Adipocyte (in vitro differentiated cells): ENCODE data around the gene FGF2.

Source experiments
- DNase-seq: peaks from one replicate; pipeline ENCODE4 v3.0.0-alpha.2; 2015; ENCODE audit warnings: low read depth
- H3K27me3 ChIP-seq: replicated peaks from 2 replicates; pipeline ENCODE4 v1.7.0; 2013; ENCODE audit warnings: mild to moderate bottlenecking, low read length, moderate library complexity; ENCODE audit not compliant: control insufficient read depth, insufficient read depth
- H3K36me3 ChIP-seq: 2 replicates; pipeline ENCODE4 v1.7.0; 2013; ENCODE audit warnings: low read length, mild to moderate bottlenecking, moderate library complexity; ENCODE audit not compliant: control insufficient read depth, insufficient read depth, severe bottlenecking
- H3K4me1 ChIP-seq: 2 replicates; pipeline ENCODE4 v1.7.0; 2013; ENCODE audit warnings: mild to moderate bottlenecking, low read length, moderate library complexity; ENCODE audit not compliant: control insufficient read depth, insufficient read depth
- H3K4me3 ChIP-seq: 2 replicates; pipeline ENCODE4 v1.7.0; 2013; ENCODE audit warnings: mild to moderate bottlenecking, low read length, moderate library complexity
- H3K9ac ChIP-seq: 2 replicates; pipeline ENCODE4 v1.7.0; 2013; ENCODE audit warnings: mild to moderate bottlenecking, low read length, moderate library complexity
- H3K9me3 ChIP-seq: 2 replicates; pipeline ENCODE4 v1.7.0; 2013; ENCODE audit warnings: mild to moderate bottlenecking, low read length, moderate library complexity; ENCODE audit not compliant: control insufficient read depth

FGF2 gene

GRCh38 chr4:122815248-122815647, 11.4 kb upstream of the FGF2 start:
- H3K9ac ChIP-seq, result no peak overlapping the region
- H3K36me3 ChIP-seq, result no peaks in the 10 kb centered on the region
- no peak overlapping the region for H3K4me3 ChIP-seq
- H3K27me3 ChIP-seq, result no peaks in the 10 kb centered on the region
- no peaks in the 10 kb centered on the region for H3K9me3 ChIP-seq
- no peak for DNase-seq
- H3K4me1 ChIP-seq, result peaks cover 2% of the 10 kb centered on the region

GRCh38 chr4:122816476-122816875, 10.2 kb upstream of the FGF2 start:
- peaks cover 3% of the 10 kb centered on the region for H3K4me1 ChIP-seq
- no peak overlapping the region for H3K4me3 ChIP-seq
- no peak for DNase-seq
- no peak overlapping the region for H3K9ac ChIP-seq
- no peaks in the 10 kb centered on the region for H3K27me3 ChIP-seq
- H3K9me3 ChIP-seq, result no peaks in the 10 kb centered on the region
- H3K36me3 ChIP-seq, result no peaks in the 10 kb centered on the region

DNA sequence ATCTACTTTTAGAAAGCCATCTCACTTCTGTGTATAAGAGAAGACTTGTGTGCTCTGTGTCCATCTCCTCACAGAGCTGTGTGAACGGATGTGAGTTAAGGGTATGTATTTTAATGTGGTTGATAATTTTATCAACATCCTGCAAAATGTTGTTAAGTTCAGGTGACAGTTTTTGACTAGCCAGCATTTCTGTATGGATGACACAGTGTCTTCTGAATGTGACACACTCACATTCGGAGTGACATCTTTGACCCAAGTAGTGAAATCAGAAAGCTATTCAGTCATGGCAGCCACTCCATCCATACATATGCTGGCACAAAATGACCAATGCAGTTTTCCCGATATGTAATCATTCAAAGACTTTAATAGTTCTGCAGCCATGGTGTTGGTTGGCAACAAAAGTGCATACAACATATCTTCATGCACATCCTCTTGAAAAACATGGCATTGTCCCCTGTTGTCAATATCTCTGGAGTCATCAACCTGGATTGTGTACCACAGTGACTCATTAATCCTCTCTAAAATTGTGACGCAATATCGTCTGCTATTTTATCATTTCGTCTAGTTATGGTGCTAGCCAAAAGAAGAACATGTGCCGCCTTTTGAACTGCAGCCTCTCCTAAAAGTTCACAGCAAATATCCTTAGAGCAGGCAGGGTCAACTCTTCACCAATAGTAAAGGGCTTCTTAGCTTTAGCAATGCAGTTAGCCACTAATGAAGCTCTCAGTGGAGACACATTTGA, 6.8 kb upstream of the FGF2 start:
- H3K36me3 ChIP-seq, result no peaks in the 10 kb centered on the region
- peaks cover 6% of the 10 kb centered on the region for H3K4me1 ChIP-seq
- H3K9me3 ChIP-seq, result no peaks in the 10 kb centered on the region
- H3K9ac ChIP-seq, result no peak overlapping the region
- no peak overlapping the region for H3K4me3 ChIP-seq
- peak; percentile 55 for DNase-seq
- no peaks in the 10 kb centered on the region for H3K27me3 ChIP-seq

GRCh38 chr4:122821092-122821491, 5.5 kb upstream of the FGF2 start:
- Histone ChIP-seq H3K4me3 (no peak overlapping the region), H3K9me3 (no peaks in the 10 kb centered on the region), H3K9ac (no peak overlapping the region), H3K4me1 (peaks cover 14% of the 10 kb centered on the region), H3K27me3 (no peaks in the 10 kb centered on the region), H3K36me3 (no peaks in the 10 kb centered on the region)
- DNase-seq, result no peak

DNA sequence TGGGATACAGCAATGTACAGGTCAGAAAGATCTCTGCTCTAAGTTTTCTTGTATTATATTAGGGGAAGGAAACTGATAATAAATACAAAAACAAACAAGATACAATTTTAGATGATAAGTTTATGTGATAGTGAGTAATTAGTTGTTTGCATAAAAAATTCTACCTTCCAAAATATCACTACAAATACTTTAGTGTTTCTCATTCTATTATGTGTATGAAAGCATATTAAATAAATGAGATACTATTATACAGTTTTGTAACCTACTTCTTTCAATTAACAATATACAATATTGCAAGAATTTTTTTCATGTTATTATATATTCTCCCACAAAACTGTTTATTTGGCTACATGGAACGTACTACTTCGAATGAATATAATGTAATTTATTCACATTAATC, 4.2 kb upstream of the FGF2 start:
- Histone ChIP-seq H3K9ac (no peak overlapping the region), H3K4me1 (peaks cover 14% of the 10 kb centered on the region), H3K27me3 (no peaks in the 10 kb centered on the region), H3K4me3 (no peak overlapping the region), H3K9me3 (no peaks in the 10 kb centered on the region), H3K36me3 (no peaks in the 10 kb centered on the region)
- no peak for DNase-seq

- H3K27me3 ChIP-seq, result no peaks in the 10 kb centered on the region
- no peak overlapping the region for H3K9ac ChIP-seq
- no peaks in the 10 kb centered on the region for H3K9me3 ChIP-seq
- no peak overlapping the region for H3K4me3 ChIP-seq
- DNase-seq, result no peak
- peaks cover 23% of the 10 kb centered on the region for H3K4me1 ChIP-seq
- no peaks in the 10 kb centered on the region for H3K36me3 ChIP-seq
These were observed 3.2 kb upstream of the FGF2 start for GRCh38 chr4:122823476-122823875.

- Histone ChIP-seq H3K4me3 (no peak overlapping the region), H3K4me1 (peaks cover 26% of the 10 kb centered on the region), H3K27me3 (no peaks in the 10 kb centered on the region), H3K9ac (no peak overlapping the region), H3K9me3 (no peaks in the 10 kb centered on the region), H3K36me3 (no peaks in the 10 kb centered on the region)
- no peak for DNase-seq
These were observed 2.0 kb upstream of the FGF2 start for GRCh38 chr4:122824616-122825015.

GRCh38 chr4:122826079-122826527, 528 bp upstream of the FGF2 start:
- no peaks in the 10 kb centered on the region for H3K9me3 ChIP-seq
- no peak for DNase-seq
- peak overlapping the region; percentile 87 for H3K4me3 ChIP-seq
- H3K36me3 ChIP-seq, result no peaks in the 10 kb centered on the region
- H3K27me3 ChIP-seq, result no peaks in the 10 kb centered on the region
- H3K9ac ChIP-seq, result peak overlapping the region; percentile 96
- peaks cover 37% of the 10 kb centered on the region for H3K4me1 ChIP-seq

DNA sequence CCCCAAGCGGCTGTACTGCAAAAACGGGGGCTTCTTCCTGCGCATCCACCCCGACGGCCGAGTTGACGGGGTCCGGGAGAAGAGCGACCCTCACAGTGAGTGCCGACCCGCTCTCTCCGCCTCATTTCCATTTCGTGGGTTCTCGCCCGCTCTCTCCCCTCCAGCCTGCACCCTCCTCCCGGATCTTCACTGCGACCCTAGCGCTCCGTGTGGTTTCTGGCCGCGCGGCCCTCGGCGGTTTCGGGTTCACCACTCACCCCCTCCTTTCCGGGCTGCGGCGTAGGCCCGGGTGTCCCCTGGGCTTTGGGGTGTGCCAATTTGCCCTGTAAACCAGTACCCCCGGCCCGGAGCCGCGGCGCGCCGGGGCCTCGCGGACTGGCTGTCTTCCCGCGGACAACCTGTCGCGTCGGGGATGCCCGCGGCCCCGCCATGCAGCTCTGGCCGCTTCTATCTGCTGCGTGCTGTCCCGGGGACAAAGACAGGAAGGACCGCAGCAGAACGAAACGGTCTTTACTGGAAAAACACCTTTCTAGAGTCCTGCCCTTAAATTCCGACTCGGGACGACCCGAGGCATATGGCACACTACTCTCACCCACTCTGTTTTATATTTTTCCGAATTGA, 737 bp downstream of the FGF2 start:
- H3K9ac ChIP-seq, result peak overlapping the region; percentile 91
- no peaks in the 10 kb centered on the region for H3K27me3 ChIP-seq
- DNase-seq, result peak; percentile 78
- H3K4me1 ChIP-seq, result peaks cover 44% of the 10 kb centered on the region
- peak overlapping the region; percentile 95 for H3K4me3 ChIP-seq
- H3K9me3 ChIP-seq, result no peaks in the 10 kb centered on the region
- no peaks in the 10 kb centered on the region for H3K36me3 ChIP-seq

- peak overlapping the region; percentile 95 for H3K4me3 ChIP-seq
- H3K36me3 ChIP-seq, result no peaks in the 10 kb centered on the region
- H3K9me3 ChIP-seq, result no peaks in the 10 kb centered on the region
- H3K9ac ChIP-seq, result peak overlapping the region; percentile 91
- H3K4me1 ChIP-seq, result peaks cover 48% of the 10 kb centered on the region
- DNase-seq, result peak; percentile 87
- no peaks in the 10 kb centered on the region for H3K27me3 ChIP-seq
These were observed 1.4 kb downstream of the FGF2 start for GRCh38 chr4:122827879-122828601.

DNA sequence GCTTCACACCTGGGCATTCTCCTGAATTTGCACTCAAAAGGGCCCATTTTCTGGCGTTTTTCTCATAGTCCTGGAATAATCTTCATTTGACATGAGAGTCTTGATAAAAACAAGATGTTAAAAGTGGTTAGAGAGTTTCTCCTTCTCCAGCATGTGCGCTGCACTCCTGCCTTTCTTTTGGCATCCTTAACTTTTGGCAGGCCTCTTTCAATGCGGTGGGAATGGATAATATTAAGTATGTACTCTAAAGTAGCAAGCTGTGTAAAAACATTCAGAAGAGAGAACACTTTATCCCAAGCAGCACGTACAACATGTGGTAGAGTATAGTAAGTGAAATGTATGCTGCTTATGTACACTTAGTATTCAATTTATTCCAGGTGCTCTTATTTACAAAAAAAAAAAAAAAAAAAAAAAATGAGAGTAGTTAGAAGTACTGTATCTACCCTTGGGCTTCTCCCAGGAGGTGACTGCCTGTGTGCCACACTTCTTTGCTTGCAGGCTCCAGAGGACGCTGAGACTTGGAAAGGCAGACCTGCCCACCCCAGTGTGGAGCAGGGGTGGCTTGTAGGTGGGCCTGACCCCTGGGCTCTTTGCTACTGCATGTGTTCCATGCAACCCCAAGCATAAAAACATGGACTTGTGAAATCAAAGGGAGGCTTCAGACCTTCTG, 3.9 kb downstream of the FGF2 start:
- Histone ChIP-seq H3K4me3 (no peak overlapping the region), H3K9me3 (no peaks in the 10 kb centered on the region), H3K4me1 (peaks cover 61% of the 10 kb centered on the region), H3K27me3 (no peaks in the 10 kb centered on the region), H3K9ac (no peak overlapping the region), H3K36me3 (peaks cover 5% of the 10 kb centered on the region)
- DNase-seq, result peak; percentile 78
